Lower lobe of right lung (tissue), 2 donors: ENCODE data around the gene PSMC4. TPM values are rescaled to one million over a fixed set of nuclear protein-coding genes. Genes with fewer than 3 reads are reported as not detected.

ENCODE experiments used
- ATAC-seq, 2 donors: fragments of 200-7000 bp; cut with Tn5 transposase; one replicate each; pipeline ENCODE4 v1.9.1; 2020 to 2022; ENCODE audit warnings: mild to moderate bottlenecking in 2 of 2, moderate library complexity in 2 of 2
- DNase-seq: peaks from one replicate; pipeline ENCODE4 v3.0.0-alpha.2; 2020
- H3K27ac ChIP-seq: fragments of 200-600 bp; one replicate; pipeline ENCODE4 v1.8.0; 2022
- H3K27me3 ChIP-seq: fragments of 200-600 bp; one replicate; pipeline ENCODE4 v1.8.0; 2022; ENCODE audit warnings: low read depth
- H3K36me3 ChIP-seq: fragments of 200-600 bp; one replicate; pipeline ENCODE4 v1.8.0; 2022; ENCODE audit warnings: mild to moderate bottlenecking
- H3K4me1 ChIP-seq: fragments of 200-600 bp; one replicate; pipeline ENCODE4 v1.8.0; 2022
- H3K4me3 ChIP-seq: fragments of 200-600 bp; one replicate; pipeline ENCODE4 v1.8.0; 2022; ENCODE audit warnings: mild to moderate bottlenecking
- H3K9me3 ChIP-seq: fragments of 200-600 bp; one replicate; pipeline ENCODE4 v1.8.0; 2022
- intact Hi-C: fragments of 100-400 bp; cut with DNase I; formaldehyde crosslinking; loops from one replicate; pipeline ENCODE4 v1.11.0; 2022
- long read RNA-seq: library from polyadenylated mRNA; unstranded; transcript quantifications from one replicate; pipeline ENCODE4 v2.0.0, GENCODE V29; 2021
- total RNA-seq: library from RNA; stranded (reverse); fragmentation: NEBNext Ultra II Directional; extraction: Animal tissue kit (Norgen Biotek cat#: 25700); gene quantifications from one replicate; pipeline ENCODE4 v1.2.1, GENCODE V29; 2021
- TF ChIP-seq, protein P1 (sequence below): fragments of 200-600 bp; IDR thresholded peaks from one replicate; pipeline ENCODE4 v1.8.0; 2022; ENCODE audit warnings: antibody characterized with exemption, mild to moderate bottlenecking
- donor health status: DM: no; HTN: yes; CAD: no; lungs with severe emphysema.

Gene PSMC4
- 57.3 TPM for total RNA-seq
- long read RNA-seq, transcript PSMC4-201 (11 exons, 1,591 nt) = major isoform, 87 of 101 reads
- long read RNA-seq, partial matches to known transcripts = 8 of 101 reads
- long read RNA-seq, other reads (novel, unspliced or antisense) = 4 of 101 reads

DNA sequence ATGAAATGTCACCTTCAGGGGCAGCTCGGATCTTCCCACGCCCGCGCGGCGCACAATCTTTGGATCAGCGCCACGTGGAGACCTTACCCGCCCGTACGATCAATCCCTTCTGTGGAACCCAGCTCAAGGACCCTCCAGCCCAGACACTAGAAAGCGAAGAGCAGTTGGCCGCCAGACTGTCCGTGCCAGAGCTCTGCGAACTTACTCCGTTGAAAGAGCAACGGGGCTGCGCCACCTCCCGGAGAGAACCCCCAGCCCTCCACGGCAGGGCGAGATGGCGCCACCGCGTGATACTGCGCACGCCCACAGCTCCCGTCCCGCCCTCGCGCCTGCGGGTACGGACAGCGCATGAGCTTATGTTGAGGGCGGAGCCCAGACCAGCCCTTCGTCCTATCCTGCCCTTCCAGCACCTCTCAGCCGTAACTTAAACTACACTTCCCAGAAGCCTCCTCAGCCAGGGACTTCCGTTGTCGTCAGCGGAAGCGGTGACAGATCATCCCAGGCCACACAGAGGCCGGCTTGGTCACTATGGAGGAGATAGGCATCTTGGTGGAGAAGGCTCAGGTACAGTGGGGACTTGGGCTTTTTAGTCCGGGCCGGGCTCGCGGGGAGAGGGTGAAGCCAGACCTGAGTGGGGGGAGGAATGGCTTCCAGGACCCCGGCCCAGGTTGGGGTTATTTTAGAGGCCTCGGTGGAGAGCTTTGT is at the start of gene PSMC4:
Gene PSMC4, plus strand, starts transcription at position 491 of the 705 bp plus-strand sequence. Its CDS starts 38 bp downstream, at position 529.
- Histone ChIP-seq H3K9me3 (no peaks in the 10 kb centered on the region), H3K4me1 (peaks cover 21% of the 10 kb centered on the region), H3K27me3 (no peaks in the 10 kb centered on the region), H3K4me3 (peak within 1 kb of the TSS; percentile 83), H3K27ac (peak within 1 kb of the TSS; percentile 89), H3K36me3 (peaks cover 38% of the 10 kb centered on the region)
- TF ChIP-seq, protein P1, sequence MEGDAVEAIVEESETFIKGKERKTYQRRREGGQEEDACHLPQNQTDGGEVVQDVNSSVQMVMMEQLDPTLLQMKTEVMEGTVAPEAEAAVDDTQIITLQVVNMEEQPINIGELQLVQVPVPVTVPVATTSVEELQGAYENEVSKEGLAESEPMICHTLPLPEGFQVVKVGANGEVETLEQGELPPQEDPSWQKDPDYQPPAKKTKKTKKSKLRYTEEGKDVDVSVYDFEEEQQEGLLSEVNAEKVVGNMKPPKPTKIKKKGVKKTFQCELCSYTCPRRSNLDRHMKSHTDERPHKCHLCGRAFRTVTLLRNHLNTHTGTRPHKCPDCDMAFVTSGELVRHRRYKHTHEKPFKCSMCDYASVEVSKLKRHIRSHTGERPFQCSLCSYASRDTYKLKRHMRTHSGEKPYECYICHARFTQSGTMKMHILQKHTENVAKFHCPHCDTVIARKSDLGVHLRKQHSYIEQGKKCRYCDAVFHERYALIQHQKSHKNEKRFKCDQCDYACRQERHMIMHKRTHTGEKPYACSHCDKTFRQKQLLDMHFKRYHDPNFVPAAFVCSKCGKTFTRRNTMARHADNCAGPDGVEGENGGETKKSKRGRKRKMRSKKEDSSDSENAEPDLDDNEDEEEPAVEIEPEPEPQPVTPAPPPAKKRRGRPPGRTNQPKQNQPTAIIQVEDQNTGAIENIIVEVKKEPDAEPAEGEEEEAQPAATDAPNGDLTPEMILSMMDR = peak; percentile 87
- intact Hi-C loops = no loop called here
- DNase-seq (peak; percentile 99), ATAC-seq (peak; percentile 99 to 100)

DNA sequence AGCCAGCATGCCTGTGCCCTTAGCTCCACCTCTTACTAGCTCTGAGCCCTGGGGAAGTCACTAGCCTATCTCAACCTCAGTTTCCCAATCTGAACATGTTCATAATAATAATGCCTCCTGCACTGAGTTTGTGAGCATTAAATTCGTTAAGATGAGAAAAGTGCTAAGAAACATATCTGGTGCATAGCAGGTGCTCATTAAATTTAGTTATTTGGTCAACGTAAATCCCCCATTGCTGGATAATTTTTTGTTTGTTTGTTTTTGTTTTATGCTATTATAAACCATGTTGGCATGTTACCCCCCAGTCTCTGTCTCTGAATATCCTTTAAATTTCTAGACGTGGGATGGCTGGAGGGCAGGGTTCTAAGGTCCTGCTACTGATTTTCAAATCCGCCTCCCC is 47.1 kb upstream of the PSMC4 start:
- H3K27me3 ChIP-seq = no peaks in the 10 kb centered on the region
- no peak for DNase-seq
- H3K4me1 ChIP-seq = no peaks in the 10 kb centered on the region
- no peak overlapping the region for H3K4me3 ChIP-seq
- no peaks in the 10 kb centered on the region for H3K9me3 ChIP-seq
- no peak for ATAC-seq
- intact Hi-C loops = no loop called here
- H3K36me3 ChIP-seq = no peaks in the 10 kb centered on the region
- TF ChIP-seq, protein P1 = no peak
- H3K27ac ChIP-seq = no peak overlapping the region

DNA sequence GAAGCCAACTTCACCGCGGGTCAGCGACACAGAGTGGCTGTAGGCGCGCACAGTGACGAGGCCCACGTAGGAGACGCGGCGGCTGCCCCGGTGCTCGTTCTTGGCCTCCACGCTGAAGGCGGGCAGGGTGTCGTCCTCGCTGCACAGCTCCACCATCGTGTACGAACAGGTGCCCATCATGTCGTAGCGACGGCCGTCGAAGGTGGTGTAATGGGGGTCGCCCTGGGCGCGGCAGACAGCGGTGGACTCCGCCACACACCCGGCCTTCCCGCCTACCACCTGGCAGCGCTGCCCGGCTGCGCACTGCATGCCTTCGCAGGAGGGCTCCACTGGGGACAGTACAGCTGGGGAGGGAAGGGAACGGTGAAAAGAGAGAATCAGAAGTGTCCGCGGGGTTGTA is 46.6 kb upstream of the PSMC4 start:
- no peak for ATAC-seq
- no peaks in the 10 kb centered on the region for H3K9me3 ChIP-seq
- no peaks in the 10 kb centered on the region for H3K27me3 ChIP-seq
- H3K27ac ChIP-seq = no peak overlapping the region
- H3K4me3 ChIP-seq = no peak overlapping the region
- TF ChIP-seq, protein P1 = no peak
- no peak for DNase-seq
- H3K4me1 ChIP-seq = no peaks in the 10 kb centered on the region
- intact Hi-C loops = no loop called here
- H3K36me3 ChIP-seq = no peaks in the 10 kb centered on the region

DNA sequence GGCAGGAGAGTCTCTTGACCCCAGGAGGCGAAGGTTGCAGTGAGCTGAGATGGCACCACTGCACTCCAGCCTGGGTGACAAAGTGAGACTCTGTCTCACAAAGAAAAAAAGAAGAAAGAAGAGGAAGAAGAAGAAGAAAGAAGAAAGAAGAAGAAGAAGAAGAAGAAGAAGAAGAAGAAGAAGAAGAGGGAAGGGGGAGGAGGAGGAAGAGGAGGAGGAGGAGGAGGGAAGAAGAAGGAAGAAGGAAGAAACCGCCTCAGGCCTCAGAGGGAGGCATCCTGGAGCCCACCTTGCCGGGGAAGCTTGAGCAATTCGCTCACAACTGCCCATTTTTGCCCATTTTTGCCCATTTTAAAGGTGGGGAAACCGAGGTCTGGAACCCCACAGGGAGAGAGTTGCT is 46.0 kb upstream of the PSMC4 start:
- TF ChIP-seq, protein P1 = no peak
- Histone ChIP-seq H3K4me3 (no peak overlapping the region), H3K9me3 (no peaks in the 10 kb centered on the region), H3K27ac (no peak overlapping the region), H3K4me1 (no peaks in the 10 kb centered on the region), H3K36me3 (no peaks in the 10 kb centered on the region), H3K27me3 (no peaks in the 10 kb centered on the region)
- no peak for DNase-seq
- intact Hi-C loops = no loop called here
- ATAC-seq = no peak

DNA sequence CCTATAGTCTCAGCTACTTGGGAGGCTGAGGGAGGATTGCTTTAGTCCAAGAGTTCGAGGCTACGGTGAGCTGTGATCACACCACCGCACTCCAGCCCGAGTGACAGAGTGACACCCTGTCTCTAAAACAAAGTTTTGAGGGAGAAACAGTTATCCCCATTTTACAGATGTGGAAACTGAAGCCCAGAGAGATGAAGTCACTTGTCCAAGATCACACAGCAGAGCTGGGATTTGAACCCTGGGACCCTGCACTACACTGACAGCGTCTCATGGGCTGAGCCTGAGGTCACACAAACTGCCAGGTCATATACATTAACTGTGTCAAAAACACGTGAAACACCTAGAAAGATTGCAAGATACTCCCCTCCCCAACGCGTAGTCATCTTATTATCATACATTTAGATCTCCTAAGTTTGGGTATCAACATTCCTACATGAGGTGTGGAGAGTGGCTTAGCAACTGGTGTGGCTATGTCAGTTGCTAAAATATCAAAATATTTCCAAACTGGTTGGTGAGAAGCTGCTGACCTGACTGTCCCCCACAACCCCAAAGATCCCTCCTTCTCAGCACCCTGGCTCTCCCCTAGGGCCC is 44.7 kb upstream of the PSMC4 start:
- no peaks in the 10 kb centered on the region for H3K36me3 ChIP-seq
- H3K4me3 ChIP-seq = no peak overlapping the region
- no peak for ATAC-seq
- no peak for DNase-seq
- no peak overlapping the region for H3K27ac ChIP-seq
- no peaks in the 10 kb centered on the region for H3K9me3 ChIP-seq
- H3K4me1 ChIP-seq = no peaks in the 10 kb centered on the region
- H3K27me3 ChIP-seq = no peaks in the 10 kb centered on the region
- TF ChIP-seq, protein P1 = no peak
- intact Hi-C loops = no loop called here
